ENCODE measurements around the gene B4GALT1.

DNA sequence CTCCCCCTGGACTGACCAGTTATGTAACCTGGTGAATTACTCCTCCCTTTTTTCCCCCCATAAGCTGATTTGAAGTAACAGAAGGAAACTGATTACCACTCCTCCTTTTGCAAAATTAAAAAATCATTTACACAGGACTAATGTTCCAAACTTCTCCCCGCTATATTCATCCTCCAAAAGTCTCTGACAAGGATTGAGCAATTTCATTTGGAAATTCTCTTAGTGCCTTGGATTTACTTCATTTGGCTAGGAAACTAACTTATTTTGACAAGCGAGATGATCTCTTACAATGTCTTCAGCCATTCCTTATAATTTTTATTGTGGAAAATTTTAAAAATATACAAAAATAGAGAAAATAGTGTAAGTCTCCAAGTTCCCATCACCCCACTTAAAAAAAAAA is 15.4 kb upstream of the B4GALT1 start:
- TF ChIP-seq POLR2A (IDR thresholded peaks at IDR 0.05) (no peak), EP300 (IDR thresholded peaks at IDR 0.05; ENCODE audit: low read depth) (no peak)
- TF ChIP-seq, protein P1, sequence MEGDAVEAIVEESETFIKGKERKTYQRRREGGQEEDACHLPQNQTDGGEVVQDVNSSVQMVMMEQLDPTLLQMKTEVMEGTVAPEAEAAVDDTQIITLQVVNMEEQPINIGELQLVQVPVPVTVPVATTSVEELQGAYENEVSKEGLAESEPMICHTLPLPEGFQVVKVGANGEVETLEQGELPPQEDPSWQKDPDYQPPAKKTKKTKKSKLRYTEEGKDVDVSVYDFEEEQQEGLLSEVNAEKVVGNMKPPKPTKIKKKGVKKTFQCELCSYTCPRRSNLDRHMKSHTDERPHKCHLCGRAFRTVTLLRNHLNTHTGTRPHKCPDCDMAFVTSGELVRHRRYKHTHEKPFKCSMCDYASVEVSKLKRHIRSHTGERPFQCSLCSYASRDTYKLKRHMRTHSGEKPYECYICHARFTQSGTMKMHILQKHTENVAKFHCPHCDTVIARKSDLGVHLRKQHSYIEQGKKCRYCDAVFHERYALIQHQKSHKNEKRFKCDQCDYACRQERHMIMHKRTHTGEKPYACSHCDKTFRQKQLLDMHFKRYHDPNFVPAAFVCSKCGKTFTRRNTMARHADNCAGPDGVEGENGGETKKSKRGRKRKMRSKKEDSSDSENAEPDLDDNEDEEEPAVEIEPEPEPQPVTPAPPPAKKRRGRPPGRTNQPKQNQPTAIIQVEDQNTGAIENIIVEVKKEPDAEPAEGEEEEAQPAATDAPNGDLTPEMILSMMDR (IDR thresholded peaks at IDR 0.05) = no peak

Measured in transverse colon (tissue), 3 donors.